Stimulated activated CD8-positive, alpha-beta memory T cell treated with anti-CD3 and anti-CD28 coated beads, Interleukin-12 subunit alpha, Interleukin-12 subunit beta, amount 100 ng/mL, for 1 hour (primary cell): ENCODE results near the gene RCBTB1.

Experiments
- DNase-seq: peaks from one replicate; pipeline ENCODE4 v3.0.0-alpha.2; 2020; ENCODE audit warnings: low read depth

The RCBTB1 gene

DNA sequence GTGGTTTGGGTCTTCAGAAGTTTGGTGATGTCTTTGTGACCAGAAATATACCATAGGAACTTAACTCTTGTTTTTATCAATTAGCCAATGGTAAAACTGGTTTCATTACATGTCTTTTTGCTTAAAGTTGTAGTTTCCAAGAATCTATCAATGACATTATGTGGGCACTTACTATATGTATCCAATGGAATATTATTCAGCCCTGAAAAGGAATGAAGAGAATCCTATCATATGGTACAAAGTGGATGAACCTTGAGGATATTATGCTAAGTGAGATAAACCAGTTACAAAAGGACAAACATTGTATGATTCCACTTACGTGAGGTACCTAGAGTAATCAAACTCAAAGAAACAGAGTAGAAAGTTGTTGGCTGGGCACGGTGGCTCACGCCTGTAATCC, 26.4 kb downstream of the RCBTB1 start:
- no peak for DNase-seq

GRCh38 chr13:49554387-49554786, 31.0 kb downstream of the RCBTB1 start:
- DNase-seq: no peak

DNA sequence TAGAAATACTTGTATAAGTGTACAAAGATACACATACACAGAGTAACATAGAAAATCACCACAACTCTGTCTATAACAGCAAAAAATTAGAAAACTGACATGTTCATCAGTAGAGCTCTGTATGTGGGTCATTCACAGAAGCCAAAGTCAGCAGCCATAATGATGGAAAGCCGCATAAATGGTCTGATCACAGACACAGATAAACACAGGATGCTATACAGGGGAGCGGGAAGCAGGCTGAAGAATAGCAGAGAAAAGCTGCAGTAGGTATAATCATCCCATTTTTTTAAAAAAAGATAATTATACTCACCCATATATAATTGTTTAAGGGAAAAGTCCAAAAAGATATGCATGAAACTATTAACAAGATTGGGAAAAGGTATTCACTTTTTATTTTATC, 31.5 kb downstream of the RCBTB1 start:
- no peak for DNase-seq

DNA sequence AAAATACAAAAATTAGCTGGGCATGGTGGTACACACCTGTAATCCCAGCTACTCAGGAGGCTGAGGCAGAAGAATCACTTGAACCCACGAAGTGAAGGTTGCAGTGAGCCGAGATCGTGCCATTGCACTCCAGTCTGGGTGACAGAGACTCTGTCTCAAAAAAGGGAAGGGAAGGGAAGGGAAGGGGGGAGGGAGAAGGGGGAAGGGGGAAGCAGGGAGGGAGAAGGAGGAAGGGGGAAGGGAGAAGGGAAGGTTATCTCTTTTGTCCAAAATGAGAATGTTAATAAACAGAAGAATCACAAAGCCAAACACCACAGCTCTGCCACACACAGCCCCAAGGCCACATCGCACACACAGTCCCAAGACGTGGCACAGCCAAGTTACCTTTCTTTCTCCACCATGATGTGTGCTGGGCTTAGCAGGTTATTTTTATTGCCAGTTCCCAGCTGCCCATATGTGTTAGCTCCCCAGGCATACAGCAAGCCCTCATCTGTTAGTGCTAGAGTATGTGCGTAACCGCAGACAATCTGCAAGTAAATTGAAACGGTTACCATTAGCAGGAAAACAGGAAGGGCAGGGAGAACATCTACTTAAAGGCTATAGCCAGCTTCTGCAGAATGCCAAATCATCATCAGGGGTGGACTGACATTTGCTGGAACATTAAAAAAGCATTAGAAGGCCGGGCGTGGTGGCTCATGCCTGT, 34.3 kb downstream of the RCBTB1 start:
- no peak for DNase-seq

GRCh38 chr13:49549289-49549688, 36.1 kb downstream of the RCBTB1 start:
- no peak for DNase-seq

DNA sequence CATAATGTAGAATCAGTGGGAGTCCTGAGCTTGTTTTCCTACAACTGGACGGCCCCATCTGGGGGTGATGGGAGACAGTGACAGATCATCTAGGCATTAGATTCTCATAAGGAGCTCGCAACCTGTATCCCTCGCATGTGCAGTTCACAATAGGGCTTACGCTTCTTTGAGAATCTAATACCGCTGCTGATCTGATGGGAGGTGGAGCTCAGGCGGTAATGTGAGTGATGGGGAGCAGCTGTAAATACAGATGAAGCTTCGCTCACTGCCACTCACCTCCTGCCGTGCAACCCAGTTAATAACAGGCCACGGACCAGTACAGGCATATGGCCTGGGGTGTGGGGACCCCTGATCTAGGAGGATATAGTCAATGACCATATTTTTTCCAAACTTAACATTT, 38.8 kb downstream of the RCBTB1 start:
- no peak for DNase-seq

- DNase-seq: no peak
These were observed 39.7 kb downstream of the RCBTB1 start for GRCh38 chr13:49545661-49546060.

GRCh38 chr13:49543656-49544055, 41.7 kb downstream of the RCBTB1 start:
- no peak for DNase-seq

DNA sequence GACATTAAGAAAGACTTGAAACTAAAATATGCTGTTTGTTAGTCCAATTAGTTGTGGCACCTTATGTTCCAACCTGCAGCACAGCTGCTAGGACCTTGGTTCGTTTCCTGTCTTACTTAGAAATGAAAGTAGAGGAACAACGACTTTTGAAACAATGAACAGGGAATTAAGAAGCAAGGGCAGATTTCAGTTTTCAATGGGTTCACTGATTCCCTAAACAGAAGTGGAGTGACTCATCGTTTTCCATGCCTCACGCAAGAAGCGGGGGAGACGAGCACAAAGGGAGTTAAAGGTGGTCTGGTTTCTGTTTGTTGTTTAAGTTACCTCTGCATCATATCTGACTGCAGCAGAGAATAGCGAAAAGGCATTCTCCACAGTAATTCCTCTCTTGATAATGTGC, 44.8 kb downstream of the RCBTB1 start:
- DNase-seq: no peak

GRCh38 chr13:49539746-49540145, 45.6 kb downstream of the RCBTB1 start:
- no peak for DNase-seq

DNA sequence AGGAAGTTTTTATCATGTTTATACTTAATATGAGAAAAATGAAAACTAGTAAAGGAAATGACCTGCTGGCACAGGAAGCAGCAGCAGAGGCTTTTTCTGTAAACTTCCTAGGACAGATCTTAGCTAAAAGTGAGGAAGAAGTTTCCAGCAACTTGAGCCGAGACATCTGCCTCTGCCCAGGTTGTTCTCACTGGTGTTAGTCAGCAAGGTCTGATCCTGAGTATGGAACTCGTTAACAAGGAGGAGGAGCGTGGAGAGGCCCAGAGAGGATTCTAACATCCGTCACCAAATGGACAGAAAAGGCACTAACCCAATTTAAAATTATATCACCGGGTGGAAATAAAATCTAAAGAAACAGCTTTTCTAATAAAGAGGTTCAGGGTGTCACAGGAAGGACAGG, 46.0 kb downstream of the RCBTB1 start:
- DNase-seq: no peak

GRCh38 chr13:49538404-49538803, 47.0 kb downstream of the RCBTB1 start:
- DNase-seq: no peak

DNA sequence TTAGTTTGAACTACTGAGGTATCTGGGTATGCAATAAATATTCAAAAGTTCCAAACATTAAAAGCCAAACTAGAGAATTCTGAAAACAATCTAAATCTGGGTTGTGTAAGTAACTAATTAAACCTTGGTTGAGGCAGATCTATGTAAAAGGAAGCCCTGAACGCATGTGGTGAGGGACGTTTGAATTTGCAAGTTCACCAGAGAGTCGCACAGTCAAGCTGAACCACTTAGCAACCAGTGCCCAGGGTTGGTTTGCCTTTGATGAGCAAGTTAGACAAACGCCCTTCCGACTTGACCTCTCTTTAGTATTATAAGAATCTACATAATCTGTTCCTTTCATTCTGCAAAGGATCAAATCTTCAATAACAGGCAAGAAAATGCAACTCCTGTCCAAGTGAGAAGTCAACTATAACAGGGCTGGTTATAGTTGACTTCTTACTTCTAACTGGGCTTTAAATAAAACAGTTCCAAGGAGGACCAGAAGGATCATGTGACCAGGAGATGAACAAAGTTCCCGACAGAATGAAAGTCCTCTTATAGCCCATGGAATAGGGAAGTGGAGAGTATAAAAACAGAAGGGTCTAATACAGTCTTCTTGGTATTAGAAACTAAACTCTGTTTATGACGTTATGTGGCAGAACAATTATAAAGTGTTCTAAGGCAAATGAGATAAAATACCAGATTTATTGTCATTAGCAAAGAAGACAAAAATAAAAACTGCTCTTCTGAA, 49.0 kb downstream of the RCBTB1 start:
- DNase-seq: no peak

- no peak for DNase-seq
These were observed 51.6 kb downstream of the RCBTB1 start for GRCh38 chr13:49533591-49534269.

DNA sequence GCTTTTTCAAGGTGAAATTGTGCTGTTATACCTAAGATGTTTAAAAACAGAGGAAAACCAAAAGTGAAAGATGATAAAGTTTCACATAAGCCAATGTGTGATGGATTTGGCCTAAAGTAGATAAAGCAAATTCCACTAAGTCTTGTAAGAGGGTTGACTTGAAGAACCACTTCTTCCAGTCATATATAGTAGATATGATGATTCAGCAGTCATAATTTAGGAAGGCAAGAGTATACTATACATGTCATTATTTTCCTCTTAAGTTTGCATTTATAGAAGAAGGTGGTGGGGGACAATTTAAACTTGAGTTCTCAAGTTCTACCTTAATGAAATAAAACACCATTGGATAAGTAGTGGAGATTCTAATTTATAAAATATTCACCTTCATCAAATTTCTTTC, 52.3 kb downstream of the RCBTB1 start:
- no peak for DNase-seq

GRCh38 chr13:49532593-49532992, 52.8 kb downstream of the RCBTB1 start:
- DNase-seq: no peak

- DNase-seq: no peak
These were observed 54.9 kb downstream of the RCBTB1 start for GRCh38 chr13:49530457-49530856.

DNA sequence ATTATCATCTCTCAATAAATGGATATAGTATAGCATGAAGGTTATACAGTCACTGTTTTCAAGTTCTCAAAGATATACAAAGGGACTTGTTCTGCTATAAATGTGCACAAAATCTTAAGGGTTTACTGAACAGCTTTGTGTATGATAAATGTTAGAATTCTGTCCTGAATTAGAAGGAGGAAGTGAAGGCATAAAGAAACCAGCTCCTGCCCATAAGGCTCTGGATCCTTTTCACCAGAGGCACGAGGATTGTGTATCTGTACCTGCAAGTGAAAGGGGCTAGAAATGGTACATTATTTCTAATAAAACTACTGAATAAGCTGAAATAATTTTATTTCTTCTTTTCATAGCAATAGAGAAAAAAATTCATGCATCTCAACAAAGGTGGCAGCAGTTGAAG, 57.2 kb downstream of the RCBTB1 start:
- no peak for DNase-seq

- DNase-seq: no peak
These were observed 58.2 kb downstream of the RCBTB1 start for GRCh38 chr13:49527123-49527522.

DNA sequence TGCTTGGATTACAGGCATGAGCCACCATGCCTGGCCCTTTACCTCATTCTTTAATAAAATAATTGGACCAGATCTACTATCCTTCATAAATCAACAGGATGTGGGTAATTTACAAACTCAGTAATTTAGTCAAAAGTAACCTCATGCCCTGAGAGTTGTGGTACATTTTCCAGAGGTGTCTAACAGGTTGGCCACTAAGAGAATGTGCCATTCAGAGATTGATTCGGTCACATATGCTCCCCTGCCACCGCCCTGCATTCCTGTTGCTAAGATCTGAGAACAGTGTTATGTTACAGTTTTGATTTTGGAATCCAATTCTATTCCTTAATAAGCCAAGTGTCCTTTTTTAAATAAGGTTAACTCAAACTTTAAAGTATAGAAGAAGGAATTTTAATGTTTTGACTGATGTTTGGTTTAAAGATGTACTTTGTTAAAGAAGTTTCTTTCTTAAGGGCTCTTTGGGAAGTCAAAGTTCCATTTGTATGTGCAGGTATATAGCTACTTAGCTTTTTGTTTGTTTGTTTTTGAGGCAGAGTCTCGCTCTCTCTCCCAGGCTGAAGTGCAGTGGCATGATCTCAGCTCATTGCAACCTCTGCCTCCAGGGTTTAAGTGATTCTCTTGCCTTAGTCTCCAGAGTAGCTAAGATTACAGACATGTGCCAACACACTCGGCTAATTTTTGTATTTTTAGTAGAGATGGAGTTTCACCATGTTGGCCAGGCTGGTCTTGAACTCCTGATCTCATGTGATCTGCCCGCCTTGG, 60.4 kb downstream of the RCBTB1 start:
- no peak for DNase-seq

GRCh38 chr13:49521224-49521623, 64.1 kb downstream of the RCBTB1 start:
- no peak for DNase-seq

- no peak for DNase-seq
These were observed 67.9 kb downstream of the RCBTB1 start for GRCh38 chr13:49517461-49517860.

DNA sequence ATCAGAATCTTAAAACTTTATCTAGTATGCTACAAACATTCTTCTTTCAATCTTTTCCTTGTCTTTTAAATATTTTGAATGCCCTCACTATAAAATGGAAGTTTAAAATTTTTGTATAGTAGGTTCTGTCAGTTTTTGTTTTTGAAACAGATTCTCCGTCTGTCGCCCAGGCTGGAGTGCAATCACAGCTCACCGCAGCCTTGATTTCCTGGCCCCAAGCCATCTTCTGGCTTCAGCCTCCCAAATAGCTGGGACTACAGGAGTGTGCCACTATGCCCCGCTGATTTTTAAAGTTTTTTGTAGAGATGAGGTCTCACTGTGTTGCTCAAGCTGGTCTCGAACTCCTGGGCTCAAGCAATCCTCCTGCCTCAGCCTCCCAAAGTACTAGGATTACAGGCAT, 68.9 kb downstream of the RCBTB1 start:
- DNase-seq: no peak
